H9 (cell line): ENCODE data around the gene NUDT22. TPM values are rescaled to one million over a fixed set of nuclear protein-coding genes. Genes with fewer than 3 reads are reported as not detected.
A peak's percentile ranks its signal among the peaks of the same experiment; 100 is the strongest.

Source experiments
- DNase-seq: peaks from one replicate; pipeline ENCODE4 v3.0.0-alpha.2; 2017
- H2AFZ ChIP-seq: one replicate; pipeline ENCODE4 v1.6.1; 2013; ENCODE audit warnings: mild to moderate bottlenecking, low read length, control low read depth, moderate library complexity
- H2AK5ac ChIP-seq: 2 replicates; pipeline ENCODE4 v1.6.1; 2013; ENCODE audit warnings: low read length, control low read depth, mixed read lengths; ENCODE audit not compliant: insufficient read length
- H2BK120ac ChIP-seq: one replicate; pipeline ENCODE4 v1.6.1; 2013; ENCODE audit warnings: low read depth, mild to moderate bottlenecking, low read length, control low read depth, inconsistent platforms; ENCODE audit not compliant: poor library complexity, severe bottlenecking
- H2BK12ac ChIP-seq: 2 replicates; pipeline ENCODE4 v1.6.1; 2013; ENCODE audit warnings: low read length, control low read depth, mixed read lengths, low read depth; ENCODE audit not compliant: insufficient read length
- H2BK15ac ChIP-seq: 2 replicates; pipeline ENCODE4 v1.6.1; 2013; ENCODE audit warnings: low read depth, low read length, control low read depth
- H2BK20ac ChIP-seq: one replicate; pipeline ENCODE4 v1.6.1; 2013; ENCODE audit warnings: low read depth, mild to moderate bottlenecking, low read length, control low read depth, inconsistent platforms; ENCODE audit not compliant: poor library complexity, severe bottlenecking
- H2BK5ac ChIP-seq: 2 replicates; pipeline ENCODE4 v1.6.1; 2013; ENCODE audit warnings: low read length, control low read depth, mixed read lengths; ENCODE audit not compliant: insufficient read length
- H3K14ac ChIP-seq: 2 replicates; pipeline ENCODE4 v1.6.1; 2013; ENCODE audit warnings: low read length, control low read depth; ENCODE audit not compliant: insufficient read depth
- H3K18ac ChIP-seq: 2 replicates; pipeline ENCODE4 v1.6.1; 2013; ENCODE audit warnings: low read depth, mild to moderate bottlenecking, mixed read lengths, low read length, control low read depth; ENCODE audit not compliant: insufficient read length
- H3K23ac ChIP-seq: 2 replicates; pipeline ENCODE4 v1.6.1; 2013; ENCODE audit warnings: low read length, control low read depth, mixed read lengths, low read depth; ENCODE audit not compliant: insufficient read length
- H3K23me2 ChIP-seq: 2 replicates; pipeline ENCODE4 v1.6.1; 2013; ENCODE audit warnings: low read depth, mild to moderate bottlenecking, mixed read lengths, low read length, control low read depth; ENCODE audit not compliant: insufficient read length, poor library complexity, severe bottlenecking
- H3K27ac ChIP-seq: 2 replicates; pipeline ENCODE4 v1.5.1; 2013; ENCODE audit warnings: low read length, control low read depth, mixed read lengths, low read depth; ENCODE audit not compliant: insufficient read length
- H3K27me3 ChIP-seq: 2 replicates; pipeline ENCODE4 v1.6.1; 2013; ENCODE audit warnings: low read length, control low read depth, inconsistent platforms; ENCODE audit not compliant: insufficient read depth
- H3K4ac ChIP-seq: 2 replicates; pipeline ENCODE4 v1.6.1; 2013; ENCODE audit warnings: low read depth, mild to moderate bottlenecking, control low read depth, inconsistent platforms, low read length, moderate library complexity
- H3K4me1 ChIP-seq: 2 replicates; pipeline ENCODE4 v1.6.1; 2013; ENCODE audit warnings: low read length, control low read depth, inconsistent platforms; ENCODE audit not compliant: insufficient read depth
- H3K4me2 ChIP-seq: 2 replicates; pipeline ENCODE4 v1.6.1; 2013; ENCODE audit warnings: low read length, control low read depth, mixed read lengths; ENCODE audit not compliant: insufficient read length, insufficient read depth
- H3K56ac ChIP-seq: 2 replicates; pipeline ENCODE4 v1.6.1; 2013; ENCODE audit warnings: low read depth, mild to moderate bottlenecking, mixed read lengths, low read length, control low read depth; ENCODE audit not compliant: insufficient read length
- H3K79me1 ChIP-seq: 2 replicates; pipeline ENCODE4 v1.6.1; 2013; ENCODE audit warnings: low read depth, mild to moderate bottlenecking, moderate library complexity, low read length, control low read depth, inconsistent platforms; ENCODE audit not compliant: insufficient read depth, poor library complexity, severe bottlenecking
- H3K79me2 ChIP-seq: 2 replicates; pipeline ENCODE4 v1.6.1; 2013; ENCODE audit warnings: low read length, control low read depth, inconsistent platforms; ENCODE audit not compliant: insufficient read depth
- H3K9ac ChIP-seq: 2 replicates; pipeline ENCODE4 v1.6.1; 2013; ENCODE audit warnings: low read length, control low read depth, mixed read lengths; ENCODE audit not compliant: insufficient read length; ENCODE audit errors: extremely low read depth
- H3K9me3 ChIP-seq: one replicate; pipeline ENCODE4 v1.6.1; 2013; ENCODE audit warnings: low read depth, low read length, inconsistent platforms; ENCODE audit not compliant: control insufficient read depth
- H3T11ph ChIP-seq: one replicate; pipeline ENCODE4 v1.6.1; 2013; ENCODE audit warnings: mild to moderate bottlenecking, low read length, control low read depth, inconsistent platforms
- H4K20me1 ChIP-seq: one replicate; pipeline ENCODE4 v1.6.1; 2013; ENCODE audit not compliant: control insufficient read depth, insufficient read length, insufficient read depth
- H4K5ac ChIP-seq: 2 replicates; pipeline ENCODE4 v1.6.1; 2013; ENCODE audit warnings: low read depth, mild to moderate bottlenecking, mixed read lengths, low read length, control low read depth; ENCODE audit not compliant: insufficient read length
- H4K8ac ChIP-seq: replicated peaks from 2 replicates; pipeline ENCODE4 v1.6.1; 2013; ENCODE audit warnings: low read length, control low read depth, mixed read lengths, low read depth; ENCODE audit not compliant: insufficient read length
- H4K91ac ChIP-seq: 2 replicates; pipeline ENCODE4 v1.6.1; 2013; ENCODE audit warnings: low read depth, mild to moderate bottlenecking, moderate library complexity, mixed read lengths, low read length, control low read depth; ENCODE audit not compliant: insufficient read length
- H3K27ac Mint-ChIP-seq, 3 experiments: 2 replicates in 2 of 3; 3 replicates in 1 of 3; pipeline ENCODE4 v1.8.0; 2020 to 2021; ENCODE audit warnings: mixed read lengths in 3 of 3, mild to moderate bottlenecking in 1 of 3, moderate library complexity in 1 of 3
- H3K27me3 Mint-ChIP-seq: 2 replicates; pipeline ENCODE4 v1.8.0; 2021; ENCODE audit warnings: low read depth, mild to moderate bottlenecking, moderate library complexity, mixed read lengths
- H3K36me3 Mint-ChIP-seq, 3 experiments: 2 replicates in 2 of 3; 3 replicates in 1 of 3; pipeline ENCODE4 v1.8.0; 2020 to 2021; ENCODE audit warnings: low read depth in 3 of 3, mixed read lengths in 3 of 3; ENCODE audit not compliant: insufficient read depth in 1 of 3
- H3K4me1 Mint-ChIP-seq, 2 experiments: 2 replicates each; pipeline ENCODE4 v1.8.0; 2020; ENCODE audit warnings: mixed read lengths in 2 of 2
- H3K4me3 Mint-ChIP-seq, 2 experiments: 2 replicates in 1 of 2; 3 replicates in 1 of 2; pipeline ENCODE4 v1.8.0; 2020 to 2021; ENCODE audit warnings: mild to moderate bottlenecking in 2 of 2, mixed read lengths in 2 of 2, moderate library complexity in 1 of 2
- H3K9me3 Mint-ChIP-seq, 2 experiments: 2 replicates in 1 of 2; 3 replicates in 1 of 2; pipeline ENCODE4 v1.8.0; 2020; ENCODE audit warnings: mild to moderate bottlenecking in 2 of 2, mixed read lengths in 2 of 2, moderate library complexity in 1 of 2
- CTCF ChIP-seq: fragments of 200-600 bp; sonication (generic); conservative IDR thresholded peaks from 3 replicates; pipeline ENCODE4 v1.8.0; 2021; ENCODE audit warnings: antibody characterized with exemption, mild to moderate bottlenecking
- WGBS: extraction: QIAGEN DNeasy Blood & Tissue Kit; methylation state at CpG from one replicate; pipeline ENCODE4 v1.1.7; 2013; ENCODE audit warnings: missing lambda C conversion rate, low lambda C conversion rate, mixed read lengths; ENCODE audit not compliant: insufficient read length; ENCODE audit errors: extremely low coverage; 5-methylcytosine and 5-hydroxymethylcytosine counted together
- total RNA-seq: library from RNA; stranded (reverse); gene quantifications from 2 replicates; pipeline ENCODE4 v1.2.1, GENCODE V29; 2021

NUDT22 gene
- total RNA-seq, 1 experiment from 2014 or later = 39.6 TPM

- Mint-ChIP-seq H3K27ac (peak overlapping the region in 2 of 3 experiments; percentile 24 to 49; a peak in 4 of 7 replicates), H3K9me3 (no peaks in the 10 kb centered on the region; a peak in 1 of 5 replicates), H3K36me3 (peaks cover 12 to 18% (median 13%) of the 10 kb centered on the region in 3 experiments; a peak in 6 of 7 replicates), H3K4me3 (peak overlapping the region; percentile 79 to 93), H3K4me1 (peaks cover 41 to 51% of the 10 kb centered on the region in 2 experiments), H3K27me3 (no peaks in the 10 kb centered on the region)
- Histone ChIP-seq H4K20me1 (no peaks in the 10 kb centered on the region), H2BK15ac (no peak overlapping the region), H2AK5ac (no peak overlapping the region), H3K27ac (no peak overlapping the region), H3K4ac (no peak overlapping the region), H2AFZ (no peak overlapping the region), H3K79me1 (peaks cover 3% of the 10 kb centered on the region), H3K23me2 (peaks cover 26% of the 10 kb centered on the region), H3K18ac (no peak overlapping the region), H3K27me3 (no peaks in the 10 kb centered on the region), H3K56ac (no peak overlapping the region), H3K79me2 (peaks cover 7% of the 10 kb centered on the region; the same call in 1 of the 2 replicates), H3K14ac (no peak overlapping the region), H2BK5ac (no peak overlapping the region), H4K91ac (no peak overlapping the region), H4K8ac (no peak overlapping the region), H3K9me3 (no peaks in the 10 kb centered on the region), H4K5ac (no peak overlapping the region), H2BK12ac (no peak overlapping the region), H3K4me2 (peak overlapping the region; percentile 99), H2BK120ac (no peak overlapping the region), H2BK20ac (no peak overlapping the region), H3T11ph (no peak overlapping the region), H3K9ac (no peak overlapping the region), H3K23ac (no peak overlapping the region), H3K4me1 (peaks cover 9% of the 10 kb centered on the region; the same call in 1 of the 2 replicates)
- TF ChIP-seq CTCF = no peak
- no CpG with 5 or more reads among the region's 31 CpGs for WGBS
- no peak for DNase-seq
Observed at GRCh38 chr11:64247729-64248531, 21.9 kb downstream of the NUDT22 start.
